Suprapubic skin (tissue), 4 donors: Measurements from ENCODE around the gene BCAS4. TPM values are rescaled to one million over a fixed set of nuclear protein-coding genes. Genes with fewer than 3 reads are reported as not detected.
"Not testable (repeated sequence)": the region's sequence is repeated elsewhere in the genome, so short reads cannot be mapped to it uniquely, and the experiment has no call there.

Experiments used
- DNase-seq, 2 donors: peaks; one replicate each; pipeline ENCODE4 v3.0.0-alpha.2; 2019; ENCODE audit warnings: low spot score in 2 of 2
- H3K27ac ChIP-seq: fragments of 200-600 bp; sonication (generic); one replicate; pipeline ENCODE4 v1.5.1; 2019
- H3K27me3 ChIP-seq: fragments of 200-600 bp; sonication (generic); one replicate; pipeline ENCODE4 v1.5.1; 2019
- H3K36me3 ChIP-seq: fragments of 200-600 bp; sonication (generic); one replicate; pipeline ENCODE4 v1.5.1; 2019
- H3K4me1 ChIP-seq: fragments of 200-600 bp; sonication (generic); one replicate; pipeline ENCODE4 v1.5.1; 2019
- H3K4me3 ChIP-seq: fragments of 200-600 bp; sonication (generic); one replicate; pipeline ENCODE4 v1.5.1; 2019; ENCODE audit warnings: mild to moderate bottlenecking
- H3K9me3 ChIP-seq: fragments of 200-600 bp; sonication (generic); one replicate; pipeline ENCODE4 v1.5.1; 2019
- CTCF ChIP-seq, 2 donors: fragments of 200-600 bp in 1 of 2; fragments of 450-650 bp in 1 of 2; sonication (generic) in 1 of 2; IDR thresholded peaks; one replicate each; pipeline ENCODE4 v1.5.1; 2016 to 2019; ENCODE audit warnings: antibody characterized with exemption in 2 of 2, mild to moderate bottlenecking in 1 of 2, moderate library complexity in 1 of 2
- EP300 ChIP-seq: sonication (generic); formaldehyde crosslinking; IDR thresholded peaks from one replicate; pipeline ENCODE4 v1.6.1; 2017; ENCODE audit warnings: antibody characterized with exemption
- POLR2A ChIP-seq, 2 donors: fragments of 450-650 bp; IDR thresholded peaks; one replicate each; pipeline ENCODE4 v1.6.1; 2017; ENCODE audit warnings: antibody characterized with exemption in 2 of 2, mild to moderate bottlenecking in 2 of 2, moderate library complexity in 2 of 2
- POLR2AphosphoS5 ChIP-seq, 3 donors: sonication (generic); formaldehyde crosslinking; IDR thresholded peaks; one replicate each; pipeline ENCODE4 v1.6.1; 2017; ENCODE audit warnings: antibody characterized with exemption in 3 of 3
- WGBS: methylation state at CpG from one replicate; pipeline ENCODE4 v1.1.5; 2018; 5-methylcytosine and 5-hydroxymethylcytosine counted together
- total RNA-seq, 4 donors: library from RNA; depleted of rRNA; stranded (reverse); fragments of >200 nt; gene quantifications; one replicate each; pipeline ENCODE4 v1.1.0, GENCODE V29; 2016

The BCAS4 gene
- total RNA-seq, 4 donors from 2014 or later, result 0.91 to 2.6 (median 1.2) TPM

- Histone ChIP-seq H3K9me3 (no peaks in the 10 kb centered on the region), H3K27me3 (no peaks in the 10 kb centered on the region), H3K4me3 (no peak overlapping the region), H3K36me3 (no peaks in the 10 kb centered on the region), H3K27ac (no peak overlapping the region), H3K4me1 (peaks cover 22% of the 10 kb centered on the region)
- TF ChIP-seq EP300, result no peak
- no peak for TF ChIP-seq CTCF (IDR thresholded peaks at IDR 0.05)
- TF ChIP-seq POLR2A (IDR thresholded peaks at IDR 0.05), result no peak
- no peak for TF ChIP-seq POLR2AphosphoS5 (IDR thresholded peaks at IDR 0.05)
- 89% methylated on average over 3 of the region's 3 CpGs for WGBS
- no peak for DNase-seq
Measured at GRCh38 chr20:50758992-50759391, 35.9 kb upstream of the BCAS4 start.

- Histone ChIP-seq H3K36me3 (no peaks in the 10 kb centered on the region), H3K4me1 (peaks cover 22% of the 10 kb centered on the region), H3K27me3 (no peaks in the 10 kb centered on the region), H3K4me3 (no peak overlapping the region), H3K9me3 (no peaks in the 10 kb centered on the region), H3K27ac (no peak overlapping the region)
- WGBS, result 91% methylated on average over 5 of the region's 5 CpGs
- TF ChIP-seq EP300 (no peak), POLR2A (IDR thresholded peaks at IDR 0.05) (no peak), CTCF (IDR thresholded peaks at IDR 0.05) (no peak), POLR2AphosphoS5 (IDR thresholded peaks at IDR 0.05) (no peak)
- no peak for DNase-seq
Measured at GRCh38 chr20:50759678-50760077, 35.2 kb upstream of the BCAS4 start.

- WGBS, result 45% methylated on average over 6 of the region's 6 CpGs
- no peaks in the 10 kb centered on the region for H3K9me3 ChIP-seq
- H3K4me3 ChIP-seq, result no peak overlapping the region
- H3K27me3 ChIP-seq, result no peaks in the 10 kb centered on the region
- H3K27ac ChIP-seq, result peak overlapping the region; percentile 75
- no peak for TF ChIP-seq EP300
- no peak for TF ChIP-seq CTCF (IDR thresholded peaks at IDR 0.05)
- no peak for TF ChIP-seq POLR2A (IDR thresholded peaks at IDR 0.05)
- TF ChIP-seq POLR2AphosphoS5 (IDR thresholded peaks at IDR 0.05), result no peak
- DNase-seq, result no peak
- H3K36me3 ChIP-seq, result no peaks in the 10 kb centered on the region
- peaks cover 22% of the 10 kb centered on the region for H3K4me1 ChIP-seq
Measured at GRCh38 chr20:50762045-50762422, 32.8 kb upstream of the BCAS4 start.

- no peaks in the 10 kb centered on the region for H3K27me3 ChIP-seq
- peaks cover 22% of the 10 kb centered on the region for H3K4me1 ChIP-seq
- DNase-seq, result peak in 1 of 2 donors; percentile 69
- no peaks in the 10 kb centered on the region for H3K9me3 ChIP-seq
- TF ChIP-seq POLR2AphosphoS5 (IDR thresholded peaks at IDR 0.05), result no peak
- TF ChIP-seq EP300, result no peak
- no peak for TF ChIP-seq POLR2A (IDR thresholded peaks at IDR 0.05)
- TF ChIP-seq CTCF (IDR thresholded peaks at IDR 0.05), result no peak
- H3K4me3 ChIP-seq, result no peak overlapping the region
- 34% methylated on average over 12 of the region's 12 CpGs for WGBS
- peak overlapping the region; percentile 75 for H3K27ac ChIP-seq
- no peaks in the 10 kb centered on the region for H3K36me3 ChIP-seq
Measured at GRCh38 chr20:50762435-50763220, 32.2 kb upstream of the BCAS4 start.

GRCh38 chr20:50763550-50764458 is 31.1 kb upstream of the BCAS4 start:
- WGBS, result 90% methylated on average over 20 of the region's 20 CpGs
- not testable (repeated sequence) for H3K4me3 ChIP-seq, H3K27ac ChIP-seq, DNase-seq, H3K36me3 ChIP-seq, H3K9me3 ChIP-seq, H3K27me3 ChIP-seq
- peaks cover 22% of the 10 kb centered on the region for H3K4me1 ChIP-seq

- H3K27me3 ChIP-seq, H3K36me3 ChIP-seq, H3K4me3 ChIP-seq, H3K9me3 ChIP-seq, H3K27ac ChIP-seq, DNase-seq: not testable (repeated sequence)
- 82% methylated on average over 10 of the region's 10 CpGs for WGBS
- H3K4me1 ChIP-seq, result peaks cover 22% of the 10 kb centered on the region
Measured at GRCh38 chr20:50765251-50765650, 29.6 kb upstream of the BCAS4 start.
